PC-9 (cell line): ENCODE measurements around the gene ZNF282. TPM values are rescaled to one million over a fixed set of nuclear protein-coding genes. Genes with fewer than 3 reads are reported as not detected.
"Not testable (repeated sequence)": the region's sequence is repeated elsewhere in the genome, so short reads cannot be mapped to it uniquely, and the experiment has no call there.

Experiments
- BruUV-seq: library from RNA; stranded (reverse); fragments of 400-500 nt; replicated peaks from 2 replicates; lab custom pipeline; 2021; lab: Mats Ljungman, UMichigan
- CTCF ChIA-PET: fragments of 300-600 bp; sonication (Branson Sonifier 250); formaldehyde crosslinking; loops from one replicate; lab custom pipeline; 2022; ENCODE audit warnings: antibody characterized with exemption; lab: Charles Lee
- POLR2A ChIA-PET: fragments of 300-600 bp; sonication (Branson Sonifier 250); formaldehyde crosslinking; loops from one replicate; lab custom pipeline; 2022; ENCODE audit warnings: antibody characterized with exemption; ENCODE audit not compliant: unreplicated experiment; lab: Charles Lee
- DNase-seq, 2 experiments: peaks; one replicate each; pipeline versions ENCODE4 v3.0.0 to v3.0.0-alpha.2; 2015 to 2022; ENCODE audit warnings: mixed read lengths in 1 of 2
- H2AFZ ChIP-seq: fragments of 200-600 bp; sonication (generic); 2 replicates; pipeline ENCODE4 v1.8.1; 2017; ENCODE audit warnings: antibody characterized with exemption
- H3F3A ChIP-seq: fragments of 200-600 bp; sonication (generic); 2 replicates; pipeline ENCODE4 v1.8.1; 2017; ENCODE audit warnings: antibody characterized with exemption, mild to moderate bottlenecking, low read depth; ENCODE audit not compliant: insufficient read depth
- H3K27ac ChIP-seq: fragments of 200-600 bp; sonication (generic); 2 replicates; pipeline ENCODE4 v1.6.1; 2016; ENCODE audit warnings: mixed run types
- H3K27me3 ChIP-seq: fragments of 200-600 bp; sonication (generic); 2 replicates; pipeline ENCODE4 v1.6.1; 2016; ENCODE audit warnings: low read depth, mixed run types; ENCODE audit not compliant: insufficient read depth
- H3K36me3 ChIP-seq: fragments of 200-600 bp; sonication (generic); 2 replicates; pipeline ENCODE4 v1.6.1; 2016; ENCODE audit warnings: low read depth, mixed run types
- H3K4me1 ChIP-seq: fragments of 200-600 bp; sonication (generic); replicated peaks from 2 replicates; pipeline ENCODE4 v1.6.1; 2016; ENCODE audit warnings: mixed run types; ENCODE audit not compliant: insufficient read depth
- H3K4me2 ChIP-seq: fragments of 200-600 bp; sonication (generic); 2 replicates; pipeline ENCODE4 v1.6.1; 2017; ENCODE audit warnings: mixed run types
- H3K4me3 ChIP-seq: fragments of 200-600 bp; sonication (generic); 2 replicates; pipeline ENCODE4 v1.6.1; 2016; ENCODE audit warnings: mixed run types
- H3K79me2 ChIP-seq: fragments of 200-600 bp; sonication (generic); 2 replicates; pipeline ENCODE4 v1.6.1; 2017; ENCODE audit warnings: low read depth, mixed run types
- H3K9me2 ChIP-seq: fragments of 200-600 bp; sonication (generic); 2 replicates; pipeline ENCODE4 v1.8.1; 2017; ENCODE audit warnings: mild to moderate bottlenecking; ENCODE audit not compliant: insufficient read depth
- H3K9me3 ChIP-seq: fragments of 200-600 bp; sonication (generic); 2 replicates; pipeline ENCODE4 v1.8.1; 2016; ENCODE audit warnings: low read depth; ENCODE audit not compliant: insufficient read depth
- H4K20me1 ChIP-seq: fragments of 200-600 bp; sonication (generic); 2 replicates; pipeline ENCODE4 v1.8.1; 2017; ENCODE audit not compliant: insufficient read depth
- EZH2 ChIP-seq: fragments of 200-600 bp; sonication (generic); IDR thresholded peaks from 2 replicates; pipeline ENCODE4 v1.8.0; 2017; ENCODE audit warnings: antibody characterized with exemption, low read depth
- intact Hi-C: fragments of 100-400 bp; cut with micrococcal nuclease; formaldehyde crosslinking; loops from one replicate; pipeline ENCODE4 v1.10.0; 2022; ENCODE audit not compliant: unreplicated experiment
- total RNA-seq: library from RNA; stranded (reverse); gene quantifications from 2 replicates; pipeline ENCODE4 v1.2.3, GENCODE V29; 2021
- TF ChIP-seq, protein P1 (sequence below): fragments of 200-600 bp; sonication (generic); conservative IDR thresholded peaks from 2 replicates; pipeline ENCODE4 v1.6.1; 2017; ENCODE audit warnings: mixed run types, antibody characterized with exemption, mild to moderate bottlenecking, moderate library complexity

The ZNF282 gene
- total RNA-seq, 1 experiment from 2014 or later: 35.9 TPM

- H3K4me1 ChIP-seq: no peaks in the 10 kb centered on the region
- POLR2A ChIA-PET: no interaction called here
- no peaks in the 10 kb centered on the region for H3K9me2 ChIP-seq
- H3K27me3 ChIP-seq: no peaks in the 10 kb centered on the region
- no peak for TF ChIP-seq EZH2
- TF ChIP-seq, protein P1, sequence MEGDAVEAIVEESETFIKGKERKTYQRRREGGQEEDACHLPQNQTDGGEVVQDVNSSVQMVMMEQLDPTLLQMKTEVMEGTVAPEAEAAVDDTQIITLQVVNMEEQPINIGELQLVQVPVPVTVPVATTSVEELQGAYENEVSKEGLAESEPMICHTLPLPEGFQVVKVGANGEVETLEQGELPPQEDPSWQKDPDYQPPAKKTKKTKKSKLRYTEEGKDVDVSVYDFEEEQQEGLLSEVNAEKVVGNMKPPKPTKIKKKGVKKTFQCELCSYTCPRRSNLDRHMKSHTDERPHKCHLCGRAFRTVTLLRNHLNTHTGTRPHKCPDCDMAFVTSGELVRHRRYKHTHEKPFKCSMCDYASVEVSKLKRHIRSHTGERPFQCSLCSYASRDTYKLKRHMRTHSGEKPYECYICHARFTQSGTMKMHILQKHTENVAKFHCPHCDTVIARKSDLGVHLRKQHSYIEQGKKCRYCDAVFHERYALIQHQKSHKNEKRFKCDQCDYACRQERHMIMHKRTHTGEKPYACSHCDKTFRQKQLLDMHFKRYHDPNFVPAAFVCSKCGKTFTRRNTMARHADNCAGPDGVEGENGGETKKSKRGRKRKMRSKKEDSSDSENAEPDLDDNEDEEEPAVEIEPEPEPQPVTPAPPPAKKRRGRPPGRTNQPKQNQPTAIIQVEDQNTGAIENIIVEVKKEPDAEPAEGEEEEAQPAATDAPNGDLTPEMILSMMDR: no peak
- H3F3A ChIP-seq: peaks cover 14% of the 10 kb centered on the region; the same call in 1 of the 2 replicates
- H3K4me2 ChIP-seq: no peak overlapping the region
- H3K36me3 ChIP-seq: peaks cover 24% of the 10 kb centered on the region
- H3K79me2 ChIP-seq: peaks cover 43% of the 10 kb centered on the region
- H4K20me1 ChIP-seq: peaks cover 27% of the 10 kb centered on the region
- no TSS peak for BruUV-seq
- no peak overlapping the region for H2AFZ ChIP-seq
- H3K4me3 ChIP-seq: no peak overlapping the region
- DNase-seq: no peak
- H3K27ac ChIP-seq: no peak overlapping the region
- H3K9me3 ChIP-seq: no peaks in the 10 kb centered on the region
- CTCF ChIA-PET: no interaction called here
- intact Hi-C loops: no loop called here
Observed at GRCh38 chr7:149248777-149249176, 53.4 kb downstream of the ZNF282 start.

GRCh38 chr7:149250151-149250550 is 54.8 kb downstream of the ZNF282 start:
- Histone ChIP-seq H4K20me1 (peaks cover 27% of the 10 kb centered on the region), H3K36me3 (peaks cover 29% of the 10 kb centered on the region), H3K79me2 (peaks cover 32% of the 10 kb centered on the region), H3F3A (peaks cover 14% of the 10 kb centered on the region; the same call in 1 of the 2 replicates)
- DNase-seq, H3K4me2 ChIP-seq, H3K27ac ChIP-seq, BruUV-seq, H3K4me3 ChIP-seq, H3K4me1 ChIP-seq, H2AFZ ChIP-seq, H3K27me3 ChIP-seq, H3K9me2 ChIP-seq, POLR2A ChIA-PET, intact Hi-C loops, CTCF ChIA-PET, H3K9me3 ChIP-seq: not testable (repeated sequence)

GRCh38 chr7:149251518-149251917 is 56.2 kb downstream of the ZNF282 start:
- H3K9me2 ChIP-seq, POLR2A ChIA-PET, H3K4me1 ChIP-seq, intact Hi-C loops, H3K9me3 ChIP-seq, H3K4me2 ChIP-seq, H3K27ac ChIP-seq, H3K4me3 ChIP-seq, H3F3A ChIP-seq, DNase-seq, H3K27me3 ChIP-seq, H2AFZ ChIP-seq, BruUV-seq: not testable (repeated sequence)
- Histone ChIP-seq H4K20me1 (peaks cover 20% of the 10 kb centered on the region), H3K79me2 (peaks cover 18% of the 10 kb centered on the region), H3K36me3 (peaks cover 24% of the 10 kb centered on the region)
- CTCF ChIA-PET: interaction anchor here (0.6 to 0.7 kb wide), 2 partner anchors 48 to 235 kb away, joined by 5 to 17 read pairs; no protein-coding TSS in a partner anchor

DNA sequence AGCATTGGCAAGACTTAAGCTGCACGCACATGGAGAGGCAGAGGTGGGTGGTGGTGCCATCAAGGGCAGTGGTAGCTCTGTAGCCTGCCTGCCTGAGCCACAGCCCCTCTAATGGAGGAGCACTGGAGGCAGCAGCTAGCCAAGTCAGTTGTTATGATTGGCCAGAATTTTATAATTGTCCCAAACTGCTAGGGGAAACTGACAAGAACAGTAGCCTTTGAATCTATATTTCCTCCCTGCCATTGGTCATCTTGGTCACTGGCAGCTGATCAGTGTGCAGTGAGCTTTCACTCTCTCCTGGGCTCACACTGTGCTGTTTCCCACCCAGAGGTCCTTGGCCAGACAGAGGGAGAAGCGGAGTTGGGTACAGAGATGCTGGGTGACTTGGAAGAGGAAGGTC is 57.0 kb downstream of the ZNF282 start:
- Histone ChIP-seq H3K4me3 (no peak overlapping the region), H3K27ac (no peak overlapping the region), H3K9me3 (no peaks in the 10 kb centered on the region), H3K36me3 (peaks cover 24% of the 10 kb centered on the region), H3F3A (peaks cover 15% of the 10 kb centered on the region; the same call in 1 of the 2 replicates), H4K20me1 (peaks cover 16% of the 10 kb centered on the region), H3K27me3 (no peaks in the 10 kb centered on the region), H2AFZ (no peak overlapping the region), H3K4me1 (no peaks in the 10 kb centered on the region), H3K79me2 (peaks cover 10% of the 10 kb centered on the region), H3K9me2 (no peaks in the 10 kb centered on the region), H3K4me2 (no peak overlapping the region)
- intact Hi-C loops: no loop called here
- ChIA-PET POLR2A (no interaction called here), CTCF (no interaction called here)
- BruUV-seq: no TSS peak
- no peak for TF ChIP-seq EZH2
- TF ChIP-seq, protein P1: no peak
- no peak for DNase-seq
